Sciatic nerve (tissue), 2 donors: ENCODE data around the gene TLK1. TPM values are rescaled to one million over a fixed set of nuclear protein-coding genes. Genes with fewer than 3 reads are reported as not detected.

Source experiments
- ATAC-seq: fragments of 200-7000 bp; cut with Tn5 transposase; one replicate; pipeline ENCODE4 v1.9.1; 2020; ENCODE audit warnings: mild to moderate bottlenecking, moderate library complexity
- DNase-seq: peaks from one replicate; pipeline ENCODE4 v3.0.0-alpha.2; 2020; ENCODE audit warnings: low spot score
- intact Hi-C: fragments of 100-400 bp; cut with DNase I; formaldehyde crosslinking; loops from one replicate; pipeline ENCODE4 v1.14.2; 2022
- total RNA-seq: library from RNA; stranded (reverse); fragmentation: NEBNext Ultra II Directional; extraction: Animal tissue kit (Norgen Biotek cat#: 25700); gene quantifications from one replicate; pipeline ENCODE4 v1.2.1, GENCODE V29; 2021
- donor health status: DM: no; HTN: no; CAD: no.
- donor health status: DM: no; HTN: no; CAD: no.

Gene TLK1
- 56.8 TPM for total RNA-seq

GRCh38 chr2:171160119-171160955, at the start of gene TLK1:
Gene TLK1 (minus strand): TSS chr2:171160893. CDS start chr2:171160428, 465 bp downstream.
- intact Hi-C loops, result no loop called here
- DNase-seq, result peak; percentile 81
- ATAC-seq, result peak; percentile 70

DNA sequence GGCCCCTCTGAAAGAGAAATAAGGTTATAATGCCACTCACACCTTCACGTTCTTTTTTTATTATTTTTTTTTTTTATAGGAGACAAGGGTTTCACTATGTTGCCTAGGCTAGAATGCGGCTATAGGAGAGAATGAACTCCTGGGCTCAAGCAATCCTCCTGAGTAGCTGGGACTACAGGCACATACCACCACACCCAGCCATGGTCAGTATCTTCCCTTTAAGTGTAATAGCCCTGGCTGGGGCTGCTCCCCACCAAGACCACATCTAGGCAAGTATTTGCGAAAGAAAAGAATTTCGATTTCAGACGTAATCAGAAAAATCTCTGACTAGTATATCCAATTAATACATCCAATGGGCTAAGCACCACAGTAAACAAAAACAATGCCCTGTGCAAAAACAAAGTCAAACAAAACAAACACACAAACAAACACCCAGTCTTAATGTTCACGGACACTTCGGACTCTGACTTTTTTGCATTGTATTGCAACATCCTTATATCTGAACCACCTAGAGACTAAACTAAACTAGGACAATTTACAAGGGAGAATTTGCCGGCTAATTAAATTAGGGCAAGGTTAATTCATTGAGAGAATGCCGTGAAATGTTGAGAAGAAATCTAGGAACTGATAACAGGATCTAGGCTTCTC, 49.6 kb upstream of the TLK1 start:
- no peak for DNase-seq
- intact Hi-C loops, result no loop called here
- no peak for ATAC-seq

GRCh38 chr2:171208657-171209056, 48.0 kb upstream of the TLK1 start:
- intact Hi-C loops, result no loop called here
- no peak for DNase-seq
- ATAC-seq, result no peak

GRCh38 chr2:171206422-171207115, 45.9 kb upstream of the TLK1 start:
- intact Hi-C loops, result no loop called here

DNA sequence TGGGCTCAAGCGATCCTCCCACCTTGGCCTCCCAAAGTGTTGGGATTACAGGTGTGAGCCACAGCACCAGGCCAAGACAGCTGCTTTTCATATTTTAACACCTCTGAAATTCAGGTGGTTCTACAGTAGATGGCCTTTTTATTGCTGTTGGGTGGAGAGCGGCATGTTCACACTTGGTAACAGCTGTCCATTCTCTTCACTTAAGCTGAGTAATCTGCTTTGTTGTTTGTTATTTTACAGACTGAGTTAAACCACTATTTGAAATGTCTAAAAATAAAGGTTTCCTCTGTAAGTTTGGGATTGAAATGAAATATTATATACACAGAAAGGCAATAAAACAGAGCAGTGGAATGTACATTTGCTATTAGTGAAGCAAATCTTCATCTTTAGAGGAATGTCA, 44.9 kb upstream of the TLK1 start:
- no peak for DNase-seq
- intact Hi-C loops, result no loop called here
- no peak for ATAC-seq

More at GRCh38 chr2:171206422-171207115, 45.9 kb upstream of the TLK1 start:
- DNase-seq, result no peak
- no peak for ATAC-seq

DNA sequence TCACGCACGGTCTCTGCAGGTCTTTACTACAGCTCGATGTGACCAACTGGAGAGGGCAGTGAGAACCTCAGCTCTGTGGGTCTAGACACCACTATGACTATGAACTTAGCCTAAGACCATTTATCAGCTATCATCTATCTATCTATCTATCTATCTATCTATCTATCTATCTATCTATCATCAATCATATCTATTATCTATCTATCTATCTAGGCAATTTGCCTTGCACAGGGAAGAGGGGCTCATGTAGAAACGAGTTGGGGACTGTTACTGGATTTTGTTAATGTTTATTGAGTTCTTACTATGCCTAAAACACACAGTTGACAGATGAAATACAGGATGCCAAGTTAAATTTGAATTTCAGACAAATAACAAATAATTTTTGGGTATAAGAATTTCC, 41.1 kb upstream of the TLK1 start:
- ATAC-seq, result no peak
- DNase-seq, result no peak
- intact Hi-C loops, result no loop called here

DNA sequence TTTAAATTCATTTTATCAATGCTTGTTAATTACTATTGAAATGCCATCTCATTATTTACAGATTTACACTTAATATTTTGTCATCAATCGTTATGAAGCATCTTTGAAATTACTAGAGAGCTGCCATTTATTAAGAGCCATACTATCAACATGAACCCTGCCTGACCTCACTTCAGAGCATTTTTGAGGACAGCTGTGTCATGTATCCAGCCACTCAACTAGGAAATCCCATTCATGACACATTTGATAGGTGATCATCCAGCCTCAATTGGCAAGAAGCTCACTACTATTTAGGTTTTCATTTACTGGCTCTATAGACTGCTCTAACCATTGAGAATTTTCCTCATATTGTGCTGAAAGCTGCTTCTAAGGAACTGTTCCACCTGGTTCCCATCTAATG, 40.6 kb upstream of the TLK1 start:
- DNase-seq (no peak), ATAC-seq (no peak)
- intact Hi-C loops, result no loop called here

GRCh38 chr2:171200469-171200868, 39.8 kb upstream of the TLK1 start:
- ATAC-seq, result no peak
- no peak for DNase-seq
- intact Hi-C loops, result no loop called here

- DNase-seq, result no peak
- intact Hi-C loops, result no loop called here
Measured at GRCh38 chr2:171191021-171191420, 30.3 kb upstream of the TLK1 start.

DNA sequence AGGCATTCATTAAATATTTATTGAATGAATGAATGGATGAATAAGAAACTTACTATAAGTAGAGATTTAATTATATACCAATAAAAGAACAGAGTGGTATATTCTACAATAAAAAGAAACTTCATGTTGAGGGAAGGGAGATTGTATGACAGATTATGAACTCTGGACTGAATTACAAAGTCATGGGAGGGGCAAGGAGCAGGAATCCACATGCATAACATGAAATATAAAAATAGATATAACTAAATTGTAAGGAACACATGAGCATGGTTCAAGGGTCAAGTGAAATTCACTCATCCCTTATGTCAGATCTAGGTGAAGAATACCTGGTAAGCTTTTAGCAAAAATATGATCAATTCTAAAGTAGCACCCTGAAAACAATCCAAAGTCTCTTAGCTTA, 27.1 kb upstream of the TLK1 start:
- ATAC-seq (no peak), DNase-seq (no peak)
- intact Hi-C loops, result no loop called here

More at GRCh38 chr2:171191021-171191420, 30.3 kb upstream of the TLK1 start:
- ATAC-seq, result no peak

- ATAC-seq, result no peak
- no peak for DNase-seq
- intact Hi-C loops, result no loop called here
Measured at GRCh38 chr2:171187177-171187576, 26.5 kb upstream of the TLK1 start.

- ATAC-seq (no peak), DNase-seq (no peak)
- intact Hi-C loops, result no loop called here
Measured at GRCh38 chr2:171185941-171186340, 25.2 kb upstream of the TLK1 start.

- ATAC-seq, result no peak
- DNase-seq, result no peak
- intact Hi-C loops, result no loop called here
Measured at GRCh38 chr2:171185165-171185818, 24.6 kb upstream of the TLK1 start.

GRCh38 chr2:171181064-171182049, 20.7 kb upstream of the TLK1 start:
- ATAC-seq (no peak), DNase-seq (no peak)
- intact Hi-C loops, result no loop called here

GRCh38 chr2:171180229-171180930, 19.7 kb upstream of the TLK1 start:
- DNase-seq (no peak), ATAC-seq (no peak)
- intact Hi-C loops, result no loop called here

- ATAC-seq, result no peak
- intact Hi-C loops, result no loop called here
- no peak for DNase-seq
Measured at GRCh38 chr2:171178993-171179392, 18.3 kb upstream of the TLK1 start.

GRCh38 chr2:171176516-171176915, 15.8 kb upstream of the TLK1 start:
- intact Hi-C loops, result no loop called here
- no peak for ATAC-seq
- no peak for DNase-seq

DNA sequence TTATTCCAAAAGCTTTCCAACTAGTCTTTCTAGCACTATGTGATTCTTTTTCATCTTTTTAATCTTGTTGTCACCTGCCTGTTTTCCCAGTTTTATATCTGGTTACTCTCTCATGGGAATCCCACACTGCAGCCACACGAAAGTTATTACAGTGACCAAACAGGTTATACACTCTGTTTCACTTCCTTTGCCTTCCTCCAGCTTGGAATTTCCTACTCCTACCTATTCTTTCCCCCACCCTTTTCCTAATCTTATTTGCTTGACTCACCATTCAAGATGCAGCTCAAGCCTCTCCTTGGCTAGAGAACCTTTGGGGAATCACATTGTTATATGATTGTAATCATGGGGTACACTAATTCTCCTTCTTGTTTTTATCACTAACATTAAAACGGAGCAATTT, 13.4 kb upstream of the TLK1 start:
- DNase-seq (no peak), ATAC-seq (no peak)
- intact Hi-C loops, result no loop called here
